MM.1S (cell line): ENCODE results near the gene RYR2.

Source experiments
- DNase-seq: peaks from one replicate; pipeline ENCODE4 v3.0.0-alpha.2; 2015
- H2AFZ ChIP-seq: fragments of 300-600 bp; sonication (generic); 2 replicates; pipeline ENCODE4 v1.6.0; 2016; ENCODE audit warnings: antibody characterized with exemption, low read length
- H3F3A ChIP-seq: fragments of 300-600 bp; sonication (generic); 2 replicates; pipeline ENCODE4 v1.6.1; 2016; ENCODE audit warnings: mild to moderate bottlenecking, antibody characterized with exemption, low read length, moderate library complexity, mixed read lengths; ENCODE audit not compliant: insufficient read depth
- H3K27ac ChIP-seq: fragments of 300-600 bp; sonication (generic); 2 replicates; pipeline ENCODE4 v1.5.1; 2016; ENCODE audit warnings: mild to moderate bottlenecking, low read length
- H3K27me3 ChIP-seq: fragments of 300-600 bp; sonication (generic); replicated peaks from 2 replicates; pipeline ENCODE4 v1.6.0; 2016; ENCODE audit warnings: low read length; ENCODE audit not compliant: insufficient read depth
- H3K36me3 ChIP-seq: fragments of 300-600 bp; sonication (generic); replicated peaks from 2 replicates; pipeline ENCODE4 v1.6.1; 2016; ENCODE audit warnings: mild to moderate bottlenecking, low read length, mixed read lengths; ENCODE audit not compliant: insufficient read depth
- H3K4me1 ChIP-seq: fragments of 300-600 bp; sonication (generic); 2 replicates; pipeline ENCODE4 v1.6.1; 2016; ENCODE audit warnings: low read length, mixed read lengths
- H3K4me2 ChIP-seq: fragments of 300-600 bp; sonication (generic); 2 replicates; pipeline ENCODE4 v1.6.0; 2016; ENCODE audit warnings: low read depth, low read length
- H3K4me3 ChIP-seq: fragments of 300-600 bp; sonication (generic); 2 replicates; pipeline ENCODE4 v1.5.1; 2016; ENCODE audit warnings: low read length, mixed read lengths
- H3K79me2 ChIP-seq: fragments of 300-600 bp; sonication (generic); 2 replicates; pipeline ENCODE4 v1.6.1; 2016; ENCODE audit warnings: mixed run types, low read length, mixed read lengths
- H3K9ac ChIP-seq: fragments of 300-600 bp; sonication (generic); 2 replicates; pipeline ENCODE4 v1.6.1; 2016; ENCODE audit warnings: low read length, mixed read lengths
- H3K9me2 ChIP-seq: fragments of 300-600 bp; sonication (generic); replicated peaks from 2 replicates; pipeline ENCODE4 v1.6.1; 2016; ENCODE audit warnings: mild to moderate bottlenecking, low read length, mixed read lengths; ENCODE audit not compliant: insufficient read depth
- H3K9me3 ChIP-seq: fragments of 300-600 bp; sonication (generic); replicated peaks from 2 replicates; pipeline ENCODE4 v1.6.1; 2016; ENCODE audit warnings: mild to moderate bottlenecking, low read length, mixed read lengths; ENCODE audit not compliant: insufficient read depth
- H4K20me1 ChIP-seq: fragments of 300-600 bp; sonication (generic); 2 replicates; pipeline ENCODE4 v1.6.1; 2016; ENCODE audit warnings: mild to moderate bottlenecking, low read length, moderate library complexity, mixed read lengths; ENCODE audit not compliant: insufficient read depth
- CTCF ChIP-seq: fragments of 300-600 bp; sonication (generic); IDR thresholded peaks from 2 replicates; pipeline ENCODE4 v1.5.1; 2016; ENCODE audit warnings: antibody characterized with exemption, low read length, mixed read lengths
- EZH2 ChIP-seq: fragments of 300-600 bp; sonication (generic); optimal IDR thresholded peaks from 2 replicates; pipeline ENCODE3; 2017; ENCODE audit warnings: low read depth, mild to moderate bottlenecking, antibody characterized with exemption, low read length, mixed read lengths
- EZH2phosphoT487 ChIP-seq: fragments of 300-600 bp; sonication (generic); IDR thresholded peaks from 2 replicates; pipeline ENCODE4 v1.6.1; 2018; ENCODE audit warnings: antibody characterized with exemption, low read length

Gene RYR2

GRCh38 chr1:237779356-237779755 lies 737.4 kb downstream of the RYR2 start:
- no peaks in the 10 kb centered on the region for H3K36me3 ChIP-seq
- no peak for TF ChIP-seq EZH2phosphoT487
- no peak for TF ChIP-seq CTCF
- TF ChIP-seq EZH2: no peak
- no peak overlapping the region for H3K4me2 ChIP-seq
- H3K27ac ChIP-seq: no peak overlapping the region
- no peak for DNase-seq
- no peaks in the 10 kb centered on the region for H3K27me3 ChIP-seq
- no peak overlapping the region for H3K4me3 ChIP-seq
- H3K79me2 ChIP-seq: no peaks in the 10 kb centered on the region
- no peaks in the 10 kb centered on the region for H3K9me3 ChIP-seq
- no peak overlapping the region for H2AFZ ChIP-seq
- no peaks in the 10 kb centered on the region for H4K20me1 ChIP-seq
- H3K4me1 ChIP-seq: no peaks in the 10 kb centered on the region
- H3K9ac ChIP-seq: no peak overlapping the region
- no peaks in the 10 kb centered on the region for H3F3A ChIP-seq
- no peaks in the 10 kb centered on the region for H3K9me2 ChIP-seq

GRCh38 chr1:237786066-237786719 lies 744.2 kb downstream of the RYR2 start:
- H3K9ac ChIP-seq: no peak overlapping the region
- H3K4me3 ChIP-seq: no peak overlapping the region
- H3K4me1 ChIP-seq: no peaks in the 10 kb centered on the region
- no peaks in the 10 kb centered on the region for H3K79me2 ChIP-seq
- DNase-seq: no peak
- no peak overlapping the region for H3K4me2 ChIP-seq
- no peak overlapping the region for H3K27ac ChIP-seq
- no peaks in the 10 kb centered on the region for H3K36me3 ChIP-seq
- H3F3A ChIP-seq: no peaks in the 10 kb centered on the region
- H4K20me1 ChIP-seq: no peaks in the 10 kb centered on the region
- H3K27me3 ChIP-seq: no peaks in the 10 kb centered on the region
- no peak overlapping the region for H2AFZ ChIP-seq
- TF ChIP-seq EZH2: no peak
- TF ChIP-seq EZH2phosphoT487: no peak
- no peak for TF ChIP-seq CTCF
- no peaks in the 10 kb centered on the region for H3K9me3 ChIP-seq
- no peaks in the 10 kb centered on the region for H3K9me2 ChIP-seq

- no peak for TF ChIP-seq CTCF
- TF ChIP-seq EZH2: no peak
- TF ChIP-seq EZH2phosphoT487: no peak
- Histone ChIP-seq H3K4me1 (no peaks in the 10 kb centered on the region), H3K4me3 (no peak overlapping the region), H4K20me1 (no peaks in the 10 kb centered on the region), H2AFZ (no peak overlapping the region), H3K9me2 (no peaks in the 10 kb centered on the region), H3K4me2 (no peak overlapping the region), H3K9me3 (no peaks in the 10 kb centered on the region), H3K79me2 (no peaks in the 10 kb centered on the region), H3K27ac (no peak overlapping the region), H3F3A (no peaks in the 10 kb centered on the region), H3K9ac (no peak overlapping the region), H3K27me3 (no peaks in the 10 kb centered on the region), H3K36me3 (no peaks in the 10 kb centered on the region)
- no peak for DNase-seq
These were observed 746.1 kb downstream of the RYR2 start for GRCh38 chr1:237788069-237788468.
